ENCODE results near the gene SPATA6L. TPM values are rescaled to one million over a fixed set of nuclear protein-coding genes. Genes with fewer than 3 reads are reported as not detected.

Gene SPATA6L
- total RNA-seq, 1 experiment from 2014 or later = 1.8 TPM

GRCh38 chr9:4667681-4668080 lies 1.4 kb upstream of the SPATA6L start (continued):
- TF ChIP-seq ZNF281 (CRISPR knock-in tag; IDR thresholded peaks at IDR 0.05) (no peak), ATF6 (CRISPR knock-in tag; IDR thresholded peaks at IDR 0.05) (no peak), CREM (CRISPR knock-in tag; IDR thresholded peaks at IDR 0.05) (no peak)

GRCh38 chr9:4665357-4665756 lies 923 bp downstream of the SPATA6L start:
- TF ChIP-seq GTF2I (CRISPR knock-in tag; conservative IDR thresholded peaks at IDR 0.05) (no peak), ATF3 (CRISPR knock-in tag; conservative IDR thresholded peaks at IDR 0.05) (no peak), ZNF425 (CRISPR knock-in tag; conservative IDR thresholded peaks at IDR 0.05) (no peak), MLX (CRISPR knock-in tag; IDR thresholded peaks at IDR 0.05) (no peak), ELF4 (CRISPR knock-in tag; IDR thresholded peaks at IDR 0.05; ENCODE audit: low read depth) (no peak), FOXJ3 (CRISPR knock-in tag; IDR thresholded peaks at IDR 0.05; ENCODE audit: borderline replicate concordance) (no peak), HMGA2 (CRISPR knock-in tag; IDR thresholded peaks at IDR 0.05) (no peak)
- TF ChIP-seq, protein P1, sequence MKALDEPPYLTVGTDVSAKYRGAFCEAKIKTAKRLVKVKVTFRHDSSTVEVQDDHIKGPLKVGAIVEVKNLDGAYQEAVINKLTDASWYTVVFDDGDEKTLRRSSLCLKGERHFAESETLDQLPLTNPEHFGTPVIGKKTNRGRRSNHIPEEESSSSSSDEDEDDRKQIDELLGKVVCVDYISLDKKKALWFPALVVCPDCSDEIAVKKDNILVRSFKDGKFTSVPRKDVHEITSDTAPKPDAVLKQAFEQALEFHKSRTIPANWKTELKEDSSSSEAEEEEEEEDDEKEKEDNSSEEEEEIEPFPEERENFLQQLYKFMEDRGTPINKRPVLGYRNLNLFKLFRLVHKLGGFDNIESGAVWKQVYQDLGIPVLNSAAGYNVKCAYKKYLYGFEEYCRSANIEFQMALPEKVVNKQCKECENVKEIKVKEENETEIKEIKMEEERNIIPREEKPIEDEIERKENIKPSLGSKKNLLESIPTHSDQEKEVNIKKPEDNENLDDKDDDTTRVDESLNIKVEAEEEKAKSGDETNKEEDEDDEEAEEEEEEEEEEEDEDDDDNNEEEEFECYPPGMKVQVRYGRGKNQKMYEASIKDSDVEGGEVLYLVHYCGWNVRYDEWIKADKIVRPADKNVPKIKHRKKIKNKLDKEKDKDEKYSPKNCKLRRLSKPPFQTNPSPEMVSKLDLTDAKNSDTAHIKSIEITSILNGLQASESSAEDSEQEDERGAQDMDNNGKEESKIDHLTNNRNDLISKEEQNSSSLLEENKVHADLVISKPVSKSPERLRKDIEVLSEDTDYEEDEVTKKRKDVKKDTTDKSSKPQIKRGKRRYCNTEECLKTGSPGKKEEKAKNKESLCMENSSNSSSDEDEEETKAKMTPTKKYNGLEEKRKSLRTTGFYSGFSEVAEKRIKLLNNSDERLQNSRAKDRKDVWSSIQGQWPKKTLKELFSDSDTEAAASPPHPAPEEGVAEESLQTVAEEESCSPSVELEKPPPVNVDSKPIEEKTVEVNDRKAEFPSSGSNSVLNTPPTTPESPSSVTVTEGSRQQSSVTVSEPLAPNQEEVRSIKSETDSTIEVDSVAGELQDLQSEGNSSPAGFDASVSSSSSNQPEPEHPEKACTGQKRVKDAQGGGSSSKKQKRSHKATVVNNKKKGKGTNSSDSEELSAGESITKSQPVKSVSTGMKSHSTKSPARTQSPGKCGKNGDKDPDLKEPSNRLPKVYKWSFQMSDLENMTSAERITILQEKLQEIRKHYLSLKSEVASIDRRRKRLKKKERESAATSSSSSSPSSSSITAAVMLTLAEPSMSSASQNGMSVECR (CRISPR knock-in tag; IDR thresholded peaks at IDR 0.05; ENCODE audit: borderline replicate concordance) = no peak
- Mint-ChIP-seq H3K4me3 (peak overlapping the region; percentile 82), H3K9me3 (peaks cover 1% of the 10 kb centered on the region; the same call in 1 of the 2 replicates), H3K36me3 (peaks cover 2% of the 10 kb centered on the region; the same call in 1 of the 2 replicates), H3K27me3 (ENCODE audit: low read depth) (no peaks in the 10 kb centered on the region; the same call in 1 of the 2 replicates), H3K4me1 (peaks cover 60% of the 10 kb centered on the region), H3K27ac (no peak overlapping the region)
- DNase-seq (ENCODE audit: low spot score) = no peak
- ChIA-PET CTCF (interaction anchor here (0.6 to 2.4 kb wide), 6 partner anchors 9 to 279 kb away, joined by 3 to 8 read pairs (median 4); partner anchors contain the start of gene CDC37L1), POLR2A (interaction anchor here (0.6 to 2.3 kb wide), 3 partner anchors 8 to 76 kb away, joined by 3 to 13 read pairs (median 3); partner anchors contain the start of genes AK3 and CDC37L1)
- ATAC-seq = no peak

All from WTC11 (cell line).